Right atrium auricular region (tissue), 2 donors: ENCODE results near the gene GADD45A. TPM values are rescaled to one million over a fixed set of nuclear protein-coding genes. Genes with fewer than 3 reads are reported as not detected.

ENCODE experiments used
- DNase-seq: peaks from one replicate; pipeline ENCODE4 v3.0.0-alpha.2; 2019; ENCODE audit warnings: low spot score
- H3K27ac ChIP-seq, 2 donors: fragments of 200-600 bp; sonication (generic); 1 replicate in 1 of 2; 2 replicates in 1 of 2; pipeline ENCODE4 v1.5.1; 2016 to 2019
- H3K27me3 ChIP-seq, 2 donors: fragments of 200-600 bp; sonication (generic); one replicate each; pipeline versions ENCODE4 v1.5.1 to v1.6.0; 2017 to 2019
- H3K36me3 ChIP-seq: fragments of 200-600 bp; sonication (generic); one replicate; pipeline ENCODE4 v1.5.1; 2016
- H3K4me1 ChIP-seq, 2 donors: fragments of 200-600 bp; sonication (generic); one replicate each; pipeline versions ENCODE4 v1.5.1 to v1.6.0; 2017 to 2019
- H3K4me3 ChIP-seq, 2 donors: fragments of 200-600 bp; sonication (generic); 1 replicate in 1 of 2; 2 replicates in 1 of 2; pipeline ENCODE4 v1.5.1; 2017 to 2019; ENCODE audit warnings: mild to moderate bottlenecking in 1 of 2, moderate library complexity in 1 of 2
- H3K9me3 ChIP-seq, 2 donors: fragments of 200-600 bp; sonication (generic); one replicate each; pipeline ENCODE4 v1.5.1; 2019
- total RNA-seq, 2 donors: library from RNA; depleted of rRNA; stranded (reverse); fragments of >200 nt; gene quantifications; one replicate each; pipeline ENCODE4 v1.1.0, GENCODE V29; 2016
- TF ChIP-seq, protein P1 (sequence below), 2 donors: fragments of 200-600 bp; sonication (generic); IDR thresholded peaks; one replicate each; pipeline ENCODE4 v1.5.1; 2019; ENCODE audit warnings: antibody characterized with exemption in 2 of 2

The GADD45A gene
- total RNA-seq, 2 donors from 2014 or later: 25.3 to 26.6 TPM

DNA sequence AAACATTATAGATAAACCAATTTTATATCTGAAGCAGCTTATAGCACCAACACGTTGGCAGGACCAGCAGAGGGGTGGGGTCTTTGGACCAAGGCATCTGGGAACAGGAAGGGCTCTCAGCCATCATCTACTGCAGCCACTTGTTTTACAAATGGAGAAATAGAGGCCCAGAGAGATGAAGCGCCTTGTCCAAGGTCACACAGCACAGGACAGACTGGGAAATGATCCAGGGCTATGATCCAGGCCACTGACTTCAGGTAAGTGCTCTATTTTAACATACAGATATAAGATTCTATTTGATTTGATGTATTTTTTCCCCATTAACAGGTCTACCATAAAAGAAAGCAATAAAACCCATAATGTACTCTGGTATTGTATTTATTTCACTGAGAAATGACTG, 16.9 kb downstream of the GADD45A start:
- no peaks in the 10 kb centered on the region for H3K9me3 ChIP-seq
- H3K27me3 ChIP-seq: no peaks in the 10 kb centered on the region
- H3K36me3 ChIP-seq: peaks cover 12% of the 10 kb centered on the region
- TF ChIP-seq, protein P1, sequence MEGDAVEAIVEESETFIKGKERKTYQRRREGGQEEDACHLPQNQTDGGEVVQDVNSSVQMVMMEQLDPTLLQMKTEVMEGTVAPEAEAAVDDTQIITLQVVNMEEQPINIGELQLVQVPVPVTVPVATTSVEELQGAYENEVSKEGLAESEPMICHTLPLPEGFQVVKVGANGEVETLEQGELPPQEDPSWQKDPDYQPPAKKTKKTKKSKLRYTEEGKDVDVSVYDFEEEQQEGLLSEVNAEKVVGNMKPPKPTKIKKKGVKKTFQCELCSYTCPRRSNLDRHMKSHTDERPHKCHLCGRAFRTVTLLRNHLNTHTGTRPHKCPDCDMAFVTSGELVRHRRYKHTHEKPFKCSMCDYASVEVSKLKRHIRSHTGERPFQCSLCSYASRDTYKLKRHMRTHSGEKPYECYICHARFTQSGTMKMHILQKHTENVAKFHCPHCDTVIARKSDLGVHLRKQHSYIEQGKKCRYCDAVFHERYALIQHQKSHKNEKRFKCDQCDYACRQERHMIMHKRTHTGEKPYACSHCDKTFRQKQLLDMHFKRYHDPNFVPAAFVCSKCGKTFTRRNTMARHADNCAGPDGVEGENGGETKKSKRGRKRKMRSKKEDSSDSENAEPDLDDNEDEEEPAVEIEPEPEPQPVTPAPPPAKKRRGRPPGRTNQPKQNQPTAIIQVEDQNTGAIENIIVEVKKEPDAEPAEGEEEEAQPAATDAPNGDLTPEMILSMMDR (IDR thresholded peaks at IDR 0.05): no peak
- peaks cover 0 to 14% of the 10 kb centered on the region in 2 donors for H3K4me1 ChIP-seq
- no peak overlapping the region for H3K27ac ChIP-seq
- DNase-seq: no peak
- no peak overlapping the region for H3K4me3 ChIP-seq

DNA sequence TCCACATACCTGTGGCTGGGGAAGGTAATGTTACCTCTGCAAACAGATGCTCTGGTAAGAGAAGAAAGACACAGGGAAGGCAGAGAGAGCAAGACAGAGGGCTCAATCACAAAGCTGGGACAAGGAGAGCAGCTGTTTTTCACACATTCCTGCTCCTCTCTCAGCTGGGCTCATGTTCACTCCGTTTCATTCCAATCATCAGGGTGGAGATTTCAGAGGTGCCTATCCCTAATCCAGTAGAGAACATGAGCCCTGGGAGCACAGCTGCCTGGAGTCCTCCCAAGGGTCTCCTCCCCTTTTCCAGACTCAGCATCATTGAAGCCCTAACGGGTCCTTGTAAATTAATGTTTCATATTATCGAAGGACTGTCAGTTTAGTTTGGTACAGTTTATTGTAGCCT, 19.4 kb downstream of the GADD45A start:
- Histone ChIP-seq H3K4me3 (no peak overlapping the region), H3K27me3 (no peaks in the 10 kb centered on the region), H3K4me1 (peaks cover 0 to 24% of the 10 kb centered on the region in 2 donors), H3K9me3 (no peaks in the 10 kb centered on the region), H3K36me3 (peaks cover 12% of the 10 kb centered on the region), H3K27ac (no peak overlapping the region)
- no peak for DNase-seq
- TF ChIP-seq, protein P1 (IDR thresholded peaks at IDR 0.05): no peak

DNA sequence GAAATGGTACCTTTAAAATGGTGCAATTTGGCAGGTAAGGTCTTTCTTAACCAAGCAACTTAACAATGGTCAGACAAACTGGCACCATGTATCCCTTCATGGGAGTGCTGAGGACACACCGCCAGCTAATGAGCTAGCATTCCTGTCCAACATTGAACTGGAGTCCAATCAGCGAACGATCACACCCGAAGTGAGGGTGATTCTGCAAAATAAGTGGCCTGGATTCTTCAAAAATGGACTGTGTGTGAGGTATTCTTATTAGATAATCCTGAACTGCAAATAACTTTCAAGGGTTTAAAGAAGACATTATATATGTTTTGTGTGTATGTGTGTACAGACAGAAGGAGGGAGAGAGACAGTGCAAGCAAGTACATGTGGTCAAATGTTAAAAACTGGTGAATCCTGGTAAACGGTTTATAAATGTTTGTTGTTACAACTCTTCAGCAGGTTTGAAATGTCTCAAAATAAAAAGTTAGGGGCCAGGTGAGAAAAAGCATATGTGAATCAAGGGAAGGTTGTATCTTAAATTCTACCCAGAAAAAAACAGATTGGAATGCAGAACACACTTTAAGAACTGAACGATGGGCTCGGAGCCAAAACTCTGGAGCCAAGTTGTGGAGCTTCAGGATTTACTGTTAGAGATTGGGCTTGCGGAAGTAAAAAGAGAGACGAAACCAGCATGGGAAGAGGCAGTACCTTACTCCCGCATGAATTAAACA, 20.9 kb downstream of the GADD45A start:
- no peak overlapping the region for H3K27ac ChIP-seq
- no peaks in the 10 kb centered on the region for H3K9me3 ChIP-seq
- no peaks in the 10 kb centered on the region for H3K27me3 ChIP-seq
- peaks cover 12% of the 10 kb centered on the region for H3K36me3 ChIP-seq
- peaks cover 0 to 26% of the 10 kb centered on the region in 2 donors for H3K4me1 ChIP-seq
- no peak overlapping the region for H3K4me3 ChIP-seq
- no peak for DNase-seq
- TF ChIP-seq, protein P1 (IDR thresholded peaks at IDR 0.05): no peak

DNA sequence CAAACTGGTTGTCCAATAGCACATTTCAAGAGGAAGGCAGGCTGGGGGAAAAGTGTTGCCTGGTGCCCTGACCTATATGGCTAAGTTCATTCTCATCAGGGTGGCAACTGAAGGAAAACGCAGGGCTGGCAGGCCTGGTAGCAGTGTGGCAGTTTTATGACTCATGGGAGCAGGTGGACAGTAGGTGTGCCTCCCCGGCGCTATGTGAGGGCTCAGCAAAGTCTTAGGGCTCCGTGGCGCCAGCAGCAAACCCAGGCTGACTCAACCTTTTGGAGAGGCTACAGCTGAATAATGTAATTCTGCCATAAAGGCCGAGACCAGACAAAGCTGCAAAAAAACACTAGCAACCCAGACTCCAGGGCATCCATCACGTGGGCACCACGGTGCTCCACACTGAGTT, 23.6 kb downstream of the GADD45A start:
- Histone ChIP-seq H3K27ac (no peak overlapping the region), H3K4me1 (peaks cover 0 to 47% of the 10 kb centered on the region in 2 donors), H3K9me3 (no peaks in the 10 kb centered on the region), H3K4me3 (no peak overlapping the region), H3K36me3 (peaks cover 10% of the 10 kb centered on the region), H3K27me3 (no peaks in the 10 kb centered on the region)
- TF ChIP-seq, protein P1 (IDR thresholded peaks at IDR 0.05): no peak
- DNase-seq: no peak

DNA sequence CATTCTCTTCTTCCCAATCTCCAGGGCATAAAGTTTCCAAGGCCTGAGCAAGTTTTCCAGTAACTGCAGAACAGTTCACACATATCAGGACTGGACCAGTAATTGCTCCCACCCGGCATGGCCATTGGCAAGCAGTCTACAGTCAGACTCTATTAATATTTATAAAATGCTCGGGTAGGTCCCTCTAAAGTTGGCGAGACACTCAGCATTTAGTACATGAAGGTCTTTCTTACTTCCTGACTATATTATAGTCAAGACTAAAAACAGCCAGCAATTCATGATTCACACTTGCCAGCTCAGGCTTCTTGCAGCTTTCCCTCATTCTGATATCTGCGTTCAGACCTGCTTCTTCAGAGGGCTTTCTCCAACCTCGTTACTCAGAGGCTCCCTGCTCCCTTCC, 25.4 kb downstream of the GADD45A start:
- H3K27me3 ChIP-seq: no peaks in the 10 kb centered on the region
- H3K36me3 ChIP-seq: no peaks in the 10 kb centered on the region
- DNase-seq: no peak
- no peak overlapping the region for H3K4me3 ChIP-seq
- H3K4me1 ChIP-seq: peaks cover 0 to 54% of the 10 kb centered on the region in 2 donors
- peak overlapping the region in 1 of 2 donors; percentile 20 for H3K27ac ChIP-seq
- H3K9me3 ChIP-seq: no peaks in the 10 kb centered on the region
- TF ChIP-seq, protein P1 (IDR thresholded peaks at IDR 0.05): no peak
